K562 (cell line): Measurements from ENCODE around the gene RACK1. TPM values are rescaled to one million over a fixed set of nuclear protein-coding genes. Genes with fewer than 3 reads are reported as not detected.
A peak's percentile ranks its signal among the peaks of the same experiment; 100 is the strongest.

ENCODE experiments used
- BDP1 ChIP-seq: IDR thresholded peaks from 3 replicates; pipeline ENCODE4 v1.6.1; 2011; ENCODE audit not compliant: insufficient read length, insufficient read depth
- BRD4 ChIP-seq: fragments of 200-600 bp; sonication (generic); IDR thresholded peaks from 2 replicates; pipeline ENCODE4 v1.6.1; 2017; ENCODE audit warnings: inconsistent platforms
- CREB3L1 ChIP-seq: fragments of 450-650 bp; IDR thresholded peaks from 2 replicates; pipeline ENCODE4 v1.6.1; 2014; ENCODE audit warnings: low read depth, mild to moderate bottlenecking, moderate library complexity, borderline replicate concordance
- GTF2A2 ChIP-seq: IDR thresholded peaks from 2 replicates; pipeline ENCODE4 v1.6.1; 2016; ENCODE audit warnings: mild to moderate bottlenecking, missing genetic modification characterization, missing compliant biosample characterization
- HDAC2 ChIP-seq: fragments of 450-650 bp; IDR thresholded peaks from 2 replicates; pipeline ENCODE4 v1.6.1; 2016; ENCODE audit warnings: mild to moderate bottlenecking
- HNRNPK ChIP-seq: fragments of 200-400 bp; formaldehyde crosslinking; IDR thresholded peaks from one replicate; pipeline ENCODE4 v1.6.1; 2018; ENCODE audit warnings: mild to moderate bottlenecking, low read depth, low read length; ENCODE audit not compliant: poor library complexity, severe bottlenecking
- L3MBTL2 ChIP-seq: fragments of 450-650 bp; IDR thresholded peaks from 2 replicates; pipeline ENCODE4 v1.6.1; 2016; ENCODE audit warnings: mild to moderate bottlenecking, moderate library complexity
- MCM3 ChIP-seq: fragments of 450-650 bp; IDR thresholded peaks from 2 replicates; pipeline ENCODE4 v1.6.1; 2016
- MXI1 ChIP-seq: IDR thresholded peaks from 2 replicates; pipeline ENCODE4 v1.6.1; 2011; ENCODE audit warnings: low read depth, mild to moderate bottlenecking, improper control_type of control experiment, low read length
- NCOA6 ChIP-seq: fragments of 450-650 bp; IDR thresholded peaks from 2 replicates; pipeline ENCODE4 v1.6.1; 2017; ENCODE audit warnings: mild to moderate bottlenecking
- REST ChIP-seq, 2 experiments: fragments of 450-650 bp; formaldehyde crosslinking in 1 of 2; IDR thresholded peaks; 2 replicates each; pipeline versions ENCODE4 v1.4.0 to v1.6.1; 2014 to 2020; ENCODE audit warnings: mild to moderate bottlenecking in 2 of 2, borderline replicate concordance in 1 of 2, low read depth in 1 of 2
- RFX7 ChIP-seq: fragments of 250-450 bp; sonication (Bioruptor Pico); IDR thresholded peaks from 2 replicates; pipeline ENCODE4 v1.5.1; 2021; ENCODE audit warnings: mild to moderate bottlenecking
- TARDBP ChIP-seq: fragments of 450-650 bp; IDR thresholded peaks from 2 replicates; pipeline ENCODE4 v1.6.1; 2016
- TCF3 ChIP-seq: sonication (generic); formaldehyde crosslinking; IDR thresholded peaks from 2 replicates; pipeline ENCODE4 v1.4.0; 2020; ENCODE audit warnings: mild to moderate bottlenecking, missing genetic modification reagents
- THRAP3 ChIP-seq: fragments of 450-650 bp; IDR thresholded peaks from 2 replicates; pipeline ENCODE4 v1.6.1; 2016; ENCODE audit warnings: mild to moderate bottlenecking, inconsistent platforms, borderline replicate concordance
- ZNF121 ChIP-seq: sonication (generic); formaldehyde crosslinking; conservative IDR thresholded peaks from 2 replicates; pipeline ENCODE4 v1.8.0; 2022; ENCODE audit warnings: missing genetic modification reagents
- ZNF280A ChIP-seq: fragments of 450-650 bp; IDR thresholded peaks from 2 replicates; pipeline ENCODE4 v1.6.1; 2018; ENCODE audit warnings: mild to moderate bottlenecking, low read depth; ENCODE audit not compliant: partially characterized antibody
- polyA plus RNA-seq, 8 experiments: library from polyadenylated mRNA; depleted of rRNA in 4 of 8; stranded (reverse) in 5 of 8; unstranded in 3 of 8; fragments of >200 nt; fragmentation: Nextera tagmentation in 2 of 8; fragmentation: Illumina TruSeq in 1 of 8; extraction: Ambion mirVana in 2 of 8; extraction: Trizol in 1 of 8; gene quantifications; 2 replicates each; pipeline versions ENCODE4 v1.2.1 to v1.2.3, GENCODE V29; 2011 to 2014; ENCODE audit warnings: inconsistent platforms in 1 of 8, missing spikeins in 1 of 8
- total RNA-seq, 7 experiments: library from RNA; depleted of rRNA in 6 of 7; stranded (reverse); fragments of >200 nt in 6 of 7; fragmentation: Illumina TruSeq in 2 of 7; extraction: Trizol in 2 of 7; gene quantifications; 2 replicates each; pipeline versions ENCODE4 v1.2.1 to v1.2.3, GENCODE V29; 2011 to 2021; ENCODE audit warnings: low replicate concordance in 1 of 7

RACK1 gene
- total and polyA plus RNA-seq, 9 of the 15 experiments (the other 6 are each of a cell fraction or from before 2014, with no cell fraction given): 2,303 to 5,311 (median 3,833) TPM

- TF ChIP-seq HNRNPK: no peak
- peak; percentile 68 for TF ChIP-seq L3MBTL2
- TF ChIP-seq REST (IDR thresholded peaks at IDR 0.05; ENCODE audit: borderline replicate concordance): peak; percentile 76
- TF ChIP-seq REST (CRISPR knock-in tag; IDR thresholded peaks at IDR 0.05; ENCODE audit: low read depth): no peak
- TF ChIP-seq TCF3 (CRISPR knock-in tag): no peak; the same call in 1 of the 2 replicates
- TF ChIP-seq ZNF121 (CRISPR knock-in tag): 0 out of 2 replicates have a peak, but pooled peaks have one; percentile 7
- no peak for TF ChIP-seq NCOA6
- TF ChIP-seq CREB3L1: peak; percentile 67; the same call in 1 of the 2 replicates
- peak; percentile 95 for TF ChIP-seq BRD4
- TF ChIP-seq ZNF280A: no peak
- TF ChIP-seq MXI1: 0 out of 2 replicates have a peak, but pooled peaks have one; percentile 36
- no peak for TF ChIP-seq RFX7
- TF ChIP-seq TARDBP: peak; percentile 80
- no peak for TF ChIP-seq MCM3
- no peak for TF ChIP-seq THRAP3
- 0 out of 2 replicates have a peak, but pooled peaks have one; percentile 26 for TF ChIP-seq GTF2A2 (tag)
- peak; percentile 80; the same call in 1 of the 2 replicates for TF ChIP-seq HDAC2
- peak; percentile 71 for TF ChIP-seq BDP1
These were observed 56.0 kb downstream of the RACK1 start (continued) for GRCh38 chr5:181187500-181188213.
